Neural cell (in vitro differentiated cells): ENCODE results near the gene SERTAD1. TPM values are rescaled to one million over a fixed set of nuclear protein-coding genes. Genes with fewer than 3 reads are reported as not detected.

Experiments used
- H2AFZ ChIP-seq: fragments of 200-600, 300-800 bp; sonication (generic), shearing (Covaris generic); 2 replicates; pipeline ENCODE4 v1.6.0; 2014; ENCODE audit warnings: low read depth, mild to moderate bottlenecking, antibody characterized with exemption, low read length, moderate library complexity
- H3F3A ChIP-seq: fragments of 200-600 bp; shearing (Covaris generic); 2 replicates; pipeline ENCODE4 v1.6.1; 2016; ENCODE audit warnings: mild to moderate bottlenecking, moderate library complexity, mixed read lengths, antibody characterized with exemption, low read length; ENCODE audit not compliant: insufficient read depth, poor library complexity, severe bottlenecking
- H3K27ac ChIP-seq: fragments of 200-600, 300-800 bp; sonication (generic), shearing (Covaris generic); 2 replicates; pipeline ENCODE4 v1.5.1; 2014; ENCODE audit warnings: mild to moderate bottlenecking, low read length, moderate library complexity
- H3K27me3 ChIP-seq: fragments of 300-800, 200-600 bp; sonication (generic), shearing (Covaris generic); 2 replicates; pipeline ENCODE4 v1.6.0; 2014; ENCODE audit warnings: mild to moderate bottlenecking, low read depth, low read length, moderate library complexity; ENCODE audit not compliant: insufficient read depth
- H3K36me3 ChIP-seq: fragments of 300-800, 200-600 bp; sonication (generic), shearing (Covaris generic); 2 replicates; pipeline ENCODE4 v1.5.1; 2014; ENCODE audit warnings: mild to moderate bottlenecking, antibody characterized with exemption, low read length, moderate library complexity; ENCODE audit not compliant: insufficient read depth
- H3K4me2 ChIP-seq: fragments of 300-800, 200-600 bp; sonication (generic), shearing (Covaris generic); 2 replicates; pipeline ENCODE4 v1.6.0; 2014; ENCODE audit warnings: mild to moderate bottlenecking, low read length
- H3K4me3 ChIP-seq: fragments of 300-800, 200-600 bp; sonication (generic), shearing (Covaris generic); 2 replicates; pipeline ENCODE4 v1.5.1; 2014; ENCODE audit warnings: mild to moderate bottlenecking, low read length, moderate library complexity
- H3K79me2 ChIP-seq: fragments of 200-600 bp; shearing (Covaris generic); replicated peaks from 2 replicates; pipeline ENCODE4 v1.6.0; 2014; ENCODE audit warnings: mild to moderate bottlenecking, low read length, moderate library complexity; ENCODE audit not compliant: insufficient read depth
- H3K9ac ChIP-seq: fragments of 300-800, 200-600 bp; sonication (generic), shearing (Covaris generic); 2 replicates; pipeline ENCODE4 v1.6.1; 2016; ENCODE audit warnings: mild to moderate bottlenecking, low read length, mixed read lengths
- H3K9me2 ChIP-seq: fragments of 200-600 bp; shearing (Covaris generic); 2 replicates; pipeline ENCODE4 v1.6.1; 2016; ENCODE audit warnings: mild to moderate bottlenecking, low read length, mixed read lengths; ENCODE audit not compliant: insufficient read depth
- H3K9me3 ChIP-seq: fragments of 200-600, 300-800 bp; sonication (generic), shearing (Covaris generic); 2 replicates; pipeline ENCODE4 v1.6.1; 2016; ENCODE audit warnings: mild to moderate bottlenecking, mixed run types, low read length, moderate library complexity, mixed read lengths
- H4K20me1 ChIP-seq: fragments of 200-600 bp; shearing (Covaris generic); 2 replicates; pipeline ENCODE4 v1.6.1; 2016; ENCODE audit warnings: mild to moderate bottlenecking, mixed run types; ENCODE audit not compliant: insufficient read depth
- EP300 ChIP-seq: fragments of 450-650 bp; conservative IDR thresholded peaks from 2 replicates; pipeline ENCODE4 v1.6.1; 2014; ENCODE audit warnings: antibody characterized with exemption, mild to moderate bottlenecking, moderate library complexity; ENCODE audit not compliant: poor library complexity, severe bottlenecking
- EZH2 ChIP-seq: fragments of 200-600, 300-800 bp; shearing (Covaris generic), sonication (generic); IDR thresholded peaks from 2 replicates; pipeline ENCODE4 v1.6.1; 2014; ENCODE audit warnings: antibody characterized with exemption, low read length, borderline replicate concordance, mild to moderate bottlenecking; ENCODE audit not compliant: insufficient read depth, poor library complexity, severe bottlenecking
- MXI1 ChIP-seq: fragments of 450-650 bp; conservative IDR thresholded peaks from 2 replicates; pipeline ENCODE4 v1.6.1; 2014; ENCODE audit warnings: antibody characterized with exemption, mild to moderate bottlenecking; ENCODE audit not compliant: poor library complexity, severe bottlenecking
- POLR2AphosphoS5 ChIP-seq: IDR thresholded peaks from 2 replicates; pipeline ENCODE4 v1.6.1; 2012
- RAD21 ChIP-seq: fragments of 450-650 bp; conservative IDR thresholded peaks from 2 replicates; pipeline ENCODE4 v1.6.1; 2014; ENCODE audit warnings: antibody characterized with exemption, mild to moderate bottlenecking, moderate library complexity
- SMC3 ChIP-seq: fragments of 450-650 bp; conservative IDR thresholded peaks from 2 replicates; pipeline ENCODE4 v1.6.1; 2014; ENCODE audit warnings: antibody characterized with exemption, mild to moderate bottlenecking, moderate library complexity; ENCODE audit not compliant: poor library complexity
- TAF1 ChIP-seq: IDR thresholded peaks from 2 replicates; pipeline ENCODE4 v1.6.1; 2012; ENCODE audit warnings: low read depth
- polyA plus RNA-seq: library from polyadenylated mRNA; depleted of rRNA; stranded (reverse); fragments of >200 nt; gene quantifications from 2 replicates; pipeline ENCODE4 v1.2.3, GENCODE V29; 2014
- small RNA-seq, 3 experiments: library from RNA; depleted of rRNA; stranded (forward); fragments of <200 nt; gene quantifications; one replicate each; pipeline ENCODE3, GENCODE V24; 2012
- TF ChIP-seq, protein P1 (sequence below): IDR thresholded peaks from 2 replicates; pipeline ENCODE4 v1.6.1; 2012; ENCODE audit warnings: borderline replicate concordance
- TF ChIP-seq, protein P2 (sequence below): fragments of 450-650 bp; IDR thresholded peaks from 2 replicates; pipeline ENCODE4 v1.5.1; 2014; ENCODE audit warnings: antibody characterized with exemption, mild to moderate bottlenecking, moderate library complexity; ENCODE audit not compliant: poor library complexity, severe bottlenecking

Gene SERTAD1
- polyA plus RNA-seq, 1 donor from 2014 or later: 3.3 TPM

DNA sequence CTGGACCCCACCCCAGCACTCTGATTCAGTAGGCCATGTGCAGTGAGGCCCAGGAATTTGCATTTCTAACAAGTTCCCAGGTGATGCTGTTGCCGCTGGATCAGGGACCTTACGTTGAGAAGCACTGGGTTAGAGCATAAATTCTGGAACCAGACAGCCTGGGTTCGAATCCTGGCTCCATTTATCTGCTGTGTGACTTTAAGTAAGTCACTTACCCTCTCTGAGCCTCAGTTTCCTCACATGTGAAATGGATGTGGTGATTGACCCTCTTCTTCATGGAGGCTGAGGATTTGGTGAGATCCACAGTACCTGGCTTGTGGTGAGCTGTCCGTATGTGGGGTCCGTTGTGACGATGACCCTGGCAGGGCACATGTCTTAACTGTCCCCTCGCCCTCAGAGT is 51.7 kb downstream of the SERTAD1 start:
- no peaks in the 10 kb centered on the region for H3F3A ChIP-seq
- H3K4me3 ChIP-seq: no peak overlapping the region
- peaks cover 11% of the 10 kb centered on the region for H3K36me3 ChIP-seq
- no peaks in the 10 kb centered on the region for H3K27me3 ChIP-seq
- TF ChIP-seq MXI1: no peak
- TF ChIP-seq, protein P1, sequence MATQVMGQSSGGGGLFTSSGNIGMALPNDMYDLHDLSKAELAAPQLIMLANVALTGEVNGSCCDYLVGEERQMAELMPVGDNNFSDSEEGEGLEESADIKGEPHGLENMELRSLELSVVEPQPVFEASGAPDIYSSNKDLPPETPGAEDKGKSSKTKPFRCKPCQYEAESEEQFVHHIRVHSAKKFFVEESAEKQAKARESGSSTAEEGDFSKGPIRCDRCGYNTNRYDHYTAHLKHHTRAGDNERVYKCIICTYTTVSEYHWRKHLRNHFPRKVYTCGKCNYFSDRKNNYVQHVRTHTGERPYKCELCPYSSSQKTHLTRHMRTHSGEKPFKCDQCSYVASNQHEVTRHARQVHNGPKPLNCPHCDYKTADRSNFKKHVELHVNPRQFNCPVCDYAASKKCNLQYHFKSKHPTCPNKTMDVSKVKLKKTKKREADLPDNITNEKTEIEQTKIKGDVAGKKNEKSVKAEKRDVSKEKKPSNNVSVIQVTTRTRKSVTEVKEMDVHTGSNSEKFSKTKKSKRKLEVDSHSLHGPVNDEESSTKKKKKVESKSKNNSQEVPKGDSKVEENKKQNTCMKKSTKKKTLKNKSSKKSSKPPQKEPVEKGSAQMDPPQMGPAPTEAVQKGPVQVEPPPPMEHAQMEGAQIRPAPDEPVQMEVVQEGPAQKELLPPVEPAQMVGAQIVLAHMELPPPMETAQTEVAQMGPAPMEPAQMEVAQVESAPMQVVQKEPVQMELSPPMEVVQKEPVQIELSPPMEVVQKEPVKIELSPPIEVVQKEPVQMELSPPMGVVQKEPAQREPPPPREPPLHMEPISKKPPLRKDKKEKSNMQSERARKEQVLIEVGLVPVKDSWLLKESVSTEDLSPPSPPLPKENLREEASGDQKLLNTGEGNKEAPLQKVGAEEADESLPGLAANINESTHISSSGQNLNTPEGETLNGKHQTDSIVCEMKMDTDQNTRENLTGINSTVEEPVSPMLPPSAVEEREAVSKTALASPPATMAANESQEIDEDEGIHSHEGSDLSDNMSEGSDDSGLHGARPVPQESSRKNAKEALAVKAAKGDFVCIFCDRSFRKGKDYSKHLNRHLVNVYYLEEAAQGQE: no peak
- TF ChIP-seq, protein P2, sequence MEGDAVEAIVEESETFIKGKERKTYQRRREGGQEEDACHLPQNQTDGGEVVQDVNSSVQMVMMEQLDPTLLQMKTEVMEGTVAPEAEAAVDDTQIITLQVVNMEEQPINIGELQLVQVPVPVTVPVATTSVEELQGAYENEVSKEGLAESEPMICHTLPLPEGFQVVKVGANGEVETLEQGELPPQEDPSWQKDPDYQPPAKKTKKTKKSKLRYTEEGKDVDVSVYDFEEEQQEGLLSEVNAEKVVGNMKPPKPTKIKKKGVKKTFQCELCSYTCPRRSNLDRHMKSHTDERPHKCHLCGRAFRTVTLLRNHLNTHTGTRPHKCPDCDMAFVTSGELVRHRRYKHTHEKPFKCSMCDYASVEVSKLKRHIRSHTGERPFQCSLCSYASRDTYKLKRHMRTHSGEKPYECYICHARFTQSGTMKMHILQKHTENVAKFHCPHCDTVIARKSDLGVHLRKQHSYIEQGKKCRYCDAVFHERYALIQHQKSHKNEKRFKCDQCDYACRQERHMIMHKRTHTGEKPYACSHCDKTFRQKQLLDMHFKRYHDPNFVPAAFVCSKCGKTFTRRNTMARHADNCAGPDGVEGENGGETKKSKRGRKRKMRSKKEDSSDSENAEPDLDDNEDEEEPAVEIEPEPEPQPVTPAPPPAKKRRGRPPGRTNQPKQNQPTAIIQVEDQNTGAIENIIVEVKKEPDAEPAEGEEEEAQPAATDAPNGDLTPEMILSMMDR: no peak
- TF ChIP-seq SMC3: no peak
- TF ChIP-seq EP300: no peak
- TF ChIP-seq EZH2: no peak
- no peak for TF ChIP-seq TAF1
- TF ChIP-seq POLR2AphosphoS5: no peak
- TF ChIP-seq RAD21: no peak
- H3K9me3 ChIP-seq: no peaks in the 10 kb centered on the region
- no peak overlapping the region for H3K27ac ChIP-seq
- no peaks in the 10 kb centered on the region for H4K20me1 ChIP-seq
- no peak overlapping the region for H3K4me2 ChIP-seq
- H2AFZ ChIP-seq: no peak overlapping the region
- peaks cover under 1% of the 10 kb centered on the region for H3K79me2 ChIP-seq
- H3K9me2 ChIP-seq: no peaks in the 10 kb centered on the region
- no peak overlapping the region for H3K9ac ChIP-seq

GRCh38 chr19:40371802-40372122 is 54.0 kb downstream of the SERTAD1 start:
- Histone ChIP-seq H3K36me3 (peaks cover 11% of the 10 kb centered on the region), H3K9ac (no peak overlapping the region), H4K20me1 (peaks cover 3% of the 10 kb centered on the region), H3K9me3 (no peaks in the 10 kb centered on the region), H3F3A (no peaks in the 10 kb centered on the region), H3K27ac (no peak overlapping the region), H2AFZ (no peak overlapping the region), H3K27me3 (no peaks in the 10 kb centered on the region), H3K9me2 (no peaks in the 10 kb centered on the region), H3K4me3 (no peak overlapping the region), H3K4me2 (no peak overlapping the region), H3K79me2 (peaks cover 19% of the 10 kb centered on the region)
- TF ChIP-seq RAD21: no peak
- TF ChIP-seq TAF1: no peak

Small RNA genes lying within 50 kb of the gene (small RNA-seq; reads per million reads assigned to genes)
- 0 reads per million in 3 experiments for gene RF00017

Other genes with a start within 250 kb of the SERTAD1 start
- 18.3 and 21.1 TPM in 2 replicates for gene MAP3K10, start 234.6 kb downstream of the SERTAD1 start, polyA plus RNA-seq
- 111 and 132 TPM in 2 replicates for gene TTC9B, start 207.6 kb downstream of the SERTAD1 start, polyA plus RNA-seq
- gene CCNP, start 199.3 kb downstream of the SERTAD1 start, polyA plus RNA-seq: 0.30 and 0.32 TPM in 2 replicates
- gene AKT2, start 140.6 kb downstream of the SERTAD1 start, polyA plus RNA-seq: 131 and 132 TPM in 2 replicates
- 14.3 and 22.8 TPM in 2 replicates for gene C19orf47, start 77.6 kb downstream of the SERTAD1 start, polyA plus RNA-seq
- gene PLD3, start 77.3 kb downstream of the SERTAD1 start, polyA plus RNA-seq: 426 and 454 TPM in 2 replicates
- gene HIPK4, start 35.8 kb downstream of the SERTAD1 start, polyA plus RNA-seq: not detected in 2 replicates
- gene PRX, start 12.6 kb downstream of the SERTAD1 start, polyA plus RNA-seq: 0.20 and 0.36 TPM in 2 replicates
- 7.6 and 9.0 TPM in 2 replicates for gene SERTAD3, start 18.3 kb upstream of the SERTAD1 start, polyA plus RNA-seq
- gene BLVRB, start 39.8 kb upstream of the SERTAD1 start, polyA plus RNA-seq: 5.0 and 9.9 TPM in 2 replicates
- gene SPTBN4, start 41.0 kb upstream of the SERTAD1 start, polyA plus RNA-seq: 10.4 and 12.7 TPM in 2 replicates
- 3.8 and 6.3 TPM in 2 replicates for gene SHKBP1, start 150.9 kb upstream of the SERTAD1 start, polyA plus RNA-seq
- gene LTBP4, start 175.4 kb upstream of the SERTAD1 start, polyA plus RNA-seq: 55.6 and 59.7 TPM in 2 replicates